ENCODE results near the gene NPLOC4.

- TF ChIP-seq, protein P1, sequence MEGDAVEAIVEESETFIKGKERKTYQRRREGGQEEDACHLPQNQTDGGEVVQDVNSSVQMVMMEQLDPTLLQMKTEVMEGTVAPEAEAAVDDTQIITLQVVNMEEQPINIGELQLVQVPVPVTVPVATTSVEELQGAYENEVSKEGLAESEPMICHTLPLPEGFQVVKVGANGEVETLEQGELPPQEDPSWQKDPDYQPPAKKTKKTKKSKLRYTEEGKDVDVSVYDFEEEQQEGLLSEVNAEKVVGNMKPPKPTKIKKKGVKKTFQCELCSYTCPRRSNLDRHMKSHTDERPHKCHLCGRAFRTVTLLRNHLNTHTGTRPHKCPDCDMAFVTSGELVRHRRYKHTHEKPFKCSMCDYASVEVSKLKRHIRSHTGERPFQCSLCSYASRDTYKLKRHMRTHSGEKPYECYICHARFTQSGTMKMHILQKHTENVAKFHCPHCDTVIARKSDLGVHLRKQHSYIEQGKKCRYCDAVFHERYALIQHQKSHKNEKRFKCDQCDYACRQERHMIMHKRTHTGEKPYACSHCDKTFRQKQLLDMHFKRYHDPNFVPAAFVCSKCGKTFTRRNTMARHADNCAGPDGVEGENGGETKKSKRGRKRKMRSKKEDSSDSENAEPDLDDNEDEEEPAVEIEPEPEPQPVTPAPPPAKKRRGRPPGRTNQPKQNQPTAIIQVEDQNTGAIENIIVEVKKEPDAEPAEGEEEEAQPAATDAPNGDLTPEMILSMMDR (IDR thresholded peaks at IDR 0.05; ENCODE audit: insufficient read depth, low read length), result no peak
- no peak for TF ChIP-seq POLR2AphosphoS5 (IDR thresholded peaks at IDR 0.05; ENCODE audit: low read depth)
Observed at GRCh38 chr17:81549031-81549557, 87.8 kb downstream of the NPLOC4 start.

Measured in HL-60 (cell line).